K562 (cell line): ENCODE data around the gene ARL6IP4. TPM values are rescaled to one million over a fixed set of nuclear protein-coding genes. Genes with fewer than 3 reads are reported as not detected.
A peak's percentile ranks its signal among the peaks of the same experiment; 100 is the strongest.

Experiments
- ATAC-seq: fragments of 200-7000 bp; cut with Tn5 transposase; 3 replicates; pipeline ENCODE4 v1.9.1; 2020; ENCODE audit warnings: moderate library complexity
- BruUV-seq: library from RNA; stranded (reverse); fragments of 400-500 nt; replicated peaks from 2 replicates; lab custom pipeline; 2021; lab: Mats Ljungman, UMichigan
- CTCF ChIA-PET: fragments of 300-600 bp; formaldehyde crosslinking; extraction: SDS; loops from one replicate; lab custom pipeline; 2021; ENCODE audit warnings: low intra/inter-chr PET ratio; lab: Yijun Ruan, JAX
- POLR2A ChIA-PET: fragments of 300-600, 350-650 bp; sonication (Branson Sonifier 250); formaldehyde crosslinking; extraction: SDS; loops from one replicate; lab custom pipeline; 2021; ENCODE audit warnings: antibody characterized with exemption, inconsistent platforms; lab: Yijun Ruan, JAX
- DNase-seq, 4 experiments: peaks; one replicate each; pipeline versions ENCODE4 v3.0.0 to v3.0.0-alpha.2; 2011 to 2018; ENCODE audit warnings: low spot score in 3 of 4, mixed read lengths in 3 of 4; ENCODE audit errors: extremely low read depth in 1 of 4
- FAIRE-seq: peaks from 2 replicates; lab custom pipeline; 2011; peaks lifted over from hg19 to GRCh38; lab: Jason Lieb, UNC
- H2AFZ ChIP-seq: 2 replicates; pipeline ENCODE4 v1.6.0; 2011; ENCODE audit warnings: low read depth, low read length, control low read depth, inconsistent platforms
- H3K27ac ChIP-seq: fragments of 200-600 bp; 3 replicates; pipeline ENCODE4 v1.8.0; 2011; ENCODE audit warnings: low read depth, mild to moderate bottlenecking, control low read depth, inconsistent platforms, low read length, moderate library complexity, mixed read lengths; ENCODE audit errors: extremely low read depth
- H3K27me3 ChIP-seq, 2 experiments: fragments of 300-600 bp in 1 of 2; 2 replicates in 1 of 2; 3 replicates in 1 of 2; pipeline versions ENCODE4 v1.6.0 to v1.8.0; 2011; ENCODE audit warnings: inconsistent platforms in 2 of 2, low read length in 2 of 2, mild to moderate bottlenecking in 1 of 2, mixed read lengths in 1 of 2, moderate library complexity in 1 of 2; ENCODE audit not compliant: control insufficient read depth in 2 of 2, insufficient read depth in 2 of 2
- H3K36me3 ChIP-seq: fragments of 300-600 bp; 3 replicates; pipeline ENCODE4 v1.8.0; 2011; ENCODE audit warnings: mild to moderate bottlenecking, low read length, inconsistent platforms; ENCODE audit not compliant: control insufficient read depth, insufficient read depth
- H3K4me1 ChIP-seq, 2 experiments: fragments of 200-600 bp in 1 of 2; replicated peaks in 1 of 2; 2 replicates in 1 of 2; 3 replicates in 1 of 2; pipeline versions ENCODE4 v1.5.1 to v1.8.0; 2011; ENCODE audit warnings: inconsistent platforms in 2 of 2, low read length in 2 of 2, mild to moderate bottlenecking in 1 of 2, mixed read lengths in 1 of 2, moderate library complexity in 1 of 2; ENCODE audit not compliant: control insufficient read depth in 2 of 2, insufficient read depth in 2 of 2
- H3K4me2 ChIP-seq: 2 replicates; pipeline ENCODE4 v1.6.1; 2011; ENCODE audit warnings: low read length, control low read depth, inconsistent platforms, mixed read lengths; ENCODE audit not compliant: insufficient read depth
- H3K4me3 ChIP-seq: fragments of 200-600 bp; sonication (generic), shearing (Covaris generic); 2 replicates; pipeline ENCODE4 v1.5.1; 2016; ENCODE audit warnings: control low read depth, inconsistent platforms
- H3K79me2 ChIP-seq: fragments of 200-600 bp; 3 replicates; pipeline ENCODE4 v1.8.0; 2011; ENCODE audit warnings: low read length, inconsistent platforms; ENCODE audit not compliant: control insufficient read depth, insufficient read depth
- H3K9ac ChIP-seq, 2 experiments: 2 replicates each; pipeline versions ENCODE4 v1.6.0 to v1.6.1; 2011; ENCODE audit warnings: low read depth in 2 of 2, low read length in 2 of 2, control low read depth in 1 of 2, inconsistent platforms in 1 of 2, mild to moderate bottlenecking in 1 of 2, mixed read lengths in 1 of 2; ENCODE audit not compliant: insufficient read depth in 1 of 2
- H3K9me1 ChIP-seq: one replicate; pipeline ENCODE4 v1.6.0; 2011; ENCODE audit warnings: inconsistent platforms, mild to moderate bottlenecking, low read length, moderate library complexity; ENCODE audit not compliant: control insufficient read depth, insufficient read depth
- H3K9me3 ChIP-seq: replicated peaks from 2 replicates; pipeline ENCODE4 v1.5.1; 2011; ENCODE audit warnings: low read depth, low read length, inconsistent platforms; ENCODE audit not compliant: control insufficient read depth, insufficient read depth
- H4K20me1 ChIP-seq: replicated peaks from 2 replicates; pipeline ENCODE4 v1.6.1; 2011; ENCODE audit warnings: low read length, inconsistent platforms, mixed read lengths; ENCODE audit not compliant: control insufficient read depth, insufficient read depth
- ATF7 ChIP-seq: fragments of 450-650 bp; IDR thresholded peaks from 2 replicates; pipeline ENCODE4 v1.7.1; 2014; ENCODE audit warnings: mild to moderate bottlenecking, moderate library complexity
- CBX8 ChIP-seq: fragments of 200-600 bp; sonication (generic); IDR thresholded peaks from 2 replicates; pipeline ENCODE4 v1.6.1; 2012; ENCODE audit warnings: borderline replicate concordance, mixed run types, low read depth, mild to moderate bottlenecking, moderate library complexity, mixed read lengths, low read length, control low read depth, inconsistent platforms; ENCODE audit not compliant: poor library complexity, severe bottlenecking; ENCODE audit errors: extremely low read depth
- CREB1 ChIP-seq, 2 experiments: sonication (generic) in 1 of 2; formaldehyde crosslinking in 1 of 2; IDR thresholded peaks; 2 replicates each; pipeline versions ENCODE4 v1.6.1 to v1.8.0; 2012 to 2022; ENCODE audit warnings: inconsistent platforms in 1 of 2, mild to moderate bottlenecking in 1 of 2, missing genetic modification reagents in 1 of 2, moderate library complexity in 1 of 2
- HEY1 ChIP-seq: fragments of 250-450 bp; sonication (Bioruptor Pico); IDR thresholded peaks from 2 replicates; pipeline ENCODE4 v1.5.0; 2020; ENCODE audit warnings: mild to moderate bottlenecking, moderate library complexity, borderline replicate concordance
- HMG20A ChIP-seq: fragments of 450-650 bp; formaldehyde crosslinking; conservative IDR thresholded peaks from 2 replicates; pipeline ENCODE4 v1.4.0; 2020; ENCODE audit warnings: mild to moderate bottlenecking, mixed read lengths
- PATZ1 ChIP-seq: fragments of 250-450 bp; sonication (Bioruptor Pico); IDR thresholded peaks from 2 replicates; pipeline ENCODE4 v1.5.0; 2020; ENCODE audit warnings: mild to moderate bottlenecking, borderline replicate concordance
- USF2 ChIP-seq: sonication (generic); formaldehyde crosslinking; IDR thresholded peaks from 2 replicates; pipeline ENCODE4 v1.5.0; 2020; ENCODE audit warnings: missing genetic modification reagents
- ZKSCAN3 ChIP-seq: fragments of 250-450 bp; sonication (Bioruptor Pico); IDR thresholded peaks from 2 replicates; pipeline ENCODE4 v1.4.0; 2020
- ZNF253 ChIP-seq: fragments of 250-450 bp; sonication (Bioruptor Pico); conservative IDR thresholded peaks from 2 replicates; pipeline ENCODE4 v1.6.1; 2021; ENCODE audit warnings: mild to moderate bottlenecking
- ZNF780A ChIP-seq: fragments of 250-450 bp; sonication (Bioruptor Pico); IDR thresholded peaks from 2 replicates; pipeline ENCODE4 v1.5.0; 2021; ENCODE audit warnings: mild to moderate bottlenecking
- WGBS: fragments of 100-300 bp; shearing (Covaris generic); methylation state at CpG from one replicate; pipeline ENCODE4 v1.1.6; 2016; ENCODE audit warnings: low coverage, mixed read lengths; ENCODE audit not compliant: insufficient coverage; ENCODE audit errors: missing lambda C conversion rate; 5-methylcytosine and 5-hydroxymethylcytosine counted together
- in situ Hi-C: fragments of 300-500 bp; cut with MboI; formaldehyde crosslinking; loops from 4 replicates; pipeline ENCODE4 v1.15.0; 2018; ENCODE audit warnings: inconsistent platforms, mixed read lengths
- intact Hi-C: fragments of 100-400 bp; cut with micrococcal nuclease; formaldehyde crosslinking; loops from 2 replicates; pipeline ENCODE4 v1.14.2; 2022
- polyA plus RNA-seq, 8 experiments: library from polyadenylated mRNA; depleted of rRNA in 4 of 8; stranded (reverse) in 5 of 8; unstranded in 3 of 8; fragments of >200 nt; fragmentation: Nextera tagmentation in 2 of 8; fragmentation: Illumina TruSeq in 1 of 8; extraction: Ambion mirVana in 2 of 8; extraction: Trizol in 1 of 8; gene quantifications; 2 replicates each; pipeline versions ENCODE4 v1.2.1 to v1.2.3, GENCODE V29; 2011 to 2014; ENCODE audit warnings: inconsistent platforms in 1 of 8, missing spikeins in 1 of 8
- total RNA-seq, 7 experiments: library from RNA; depleted of rRNA in 6 of 7; stranded (reverse); fragments of >200 nt in 6 of 7; fragmentation: Illumina TruSeq in 2 of 7; extraction: Trizol in 2 of 7; gene quantifications; 2 replicates each; pipeline versions ENCODE4 v1.2.1 to v1.2.3, GENCODE V29; 2011 to 2021; ENCODE audit warnings: low replicate concordance in 1 of 7

Gene ARL6IP4
- total and polyA plus RNA-seq, 9 of the 15 experiments (the other 6 are each of a cell fraction or from before 2014, with no cell fraction given) = 2.4 to 255 (median 151) TPM

- H3K9me1 ChIP-seq = no peaks in the 10 kb centered on the region
- H3K9ac ChIP-seq = peak overlapping the region in 1 of 2 experiments; percentile 37; a peak in 2 of 4 replicates
- H3K27me3 ChIP-seq = no peaks in the 10 kb centered on the region
- no peaks in the 10 kb centered on the region; the same call in 2 of the 3 replicates for H3K36me3 ChIP-seq
- ATAC-seq (no peak), DNase-seq (no peak), FAIRE-seq (no peak)
- ChIA-PET POLR2A (interaction anchor here (0.5 kb wide), 1 partner anchor 151 kb away, joined by 3 read pairs; no protein-coding TSS in a partner anchor), CTCF (interaction anchor here (1.6 to 3.7 kb wide), 2 partner anchors 84 to 90 kb away, joined by 3 to 28 read pairs; no protein-coding TSS in a partner anchor)
- H3K4me3 ChIP-seq = no peak overlapping the region
- 78% methylated on average over 23 of the region's 27 CpGs for WGBS
- TF ChIP-seq ZKSCAN3 (CRISPR knock-in tag) (no peak), ATF7 (no peak), USF2 (no peak), ZNF253 (no peak), HEY1 (CRISPR knock-in tag) (no peak), CREB1 (IDR thresholded peaks at IDR 0.05) (no peak), CREB1 (CRISPR knock-in tag; IDR thresholded peaks at IDR 0.05) (no peak), CBX8 (no peak), PATZ1 (no peak), ZNF780A (CRISPR knock-in tag) (no peak), HMG20A (CRISPR knock-in tag) (no peak)
- H2AFZ ChIP-seq = no peak overlapping the region
- peaks cover 6 to 24% of the 10 kb centered on the region in 2 experiments; a peak in 4 of 5 replicates for H3K4me1 ChIP-seq
- intact Hi-C loops = loop anchor here (5.0 kb wide), 2 partner anchors 68 to 158 kb away; no protein-coding TSS in a partner anchor
- H3K79me2 ChIP-seq = no peaks in the 10 kb centered on the region
- BruUV-seq = no TSS peak
- in situ Hi-C loops = loop anchor here (10.0 kb wide), 1 partner anchor 95 kb away; no protein-coding TSS in a partner anchor
- H3K9me3 ChIP-seq = no peaks in the 10 kb centered on the region
- H3K27ac ChIP-seq = no peak overlapping the region
- no peak overlapping the region for H3K4me2 ChIP-seq
- H4K20me1 ChIP-seq = no peaks in the 10 kb centered on the region; the same call in none of the 2 replicates
Observed at GRCh38 chr12:122949816-122950675, 30.4 kb upstream of the ARL6IP4 start.
